Neural cell (in vitro differentiated cells): ENCODE data around the gene NPR2. TPM values are rescaled to one million over a fixed set of nuclear protein-coding genes. Genes with fewer than 3 reads are reported as not detected.

Source experiments
- H2AFZ ChIP-seq: fragments of 200-600, 300-800 bp; sonication (generic), shearing (Covaris generic); 2 replicates; pipeline ENCODE4 v1.6.0; 2014; ENCODE audit warnings: low read depth, mild to moderate bottlenecking, antibody characterized with exemption, low read length, moderate library complexity
- H3F3A ChIP-seq: fragments of 200-600 bp; shearing (Covaris generic); 2 replicates; pipeline ENCODE4 v1.6.1; 2016; ENCODE audit warnings: mild to moderate bottlenecking, moderate library complexity, mixed read lengths, antibody characterized with exemption, low read length; ENCODE audit not compliant: insufficient read depth, poor library complexity, severe bottlenecking
- H3K27ac ChIP-seq: fragments of 200-600, 300-800 bp; sonication (generic), shearing (Covaris generic); 2 replicates; pipeline ENCODE4 v1.5.1; 2014; ENCODE audit warnings: mild to moderate bottlenecking, low read length, moderate library complexity
- H3K27me3 ChIP-seq: fragments of 300-800, 200-600 bp; sonication (generic), shearing (Covaris generic); 2 replicates; pipeline ENCODE4 v1.6.0; 2014; ENCODE audit warnings: mild to moderate bottlenecking, low read depth, low read length, moderate library complexity; ENCODE audit not compliant: insufficient read depth
- H3K36me3 ChIP-seq: fragments of 300-800, 200-600 bp; sonication (generic), shearing (Covaris generic); 2 replicates; pipeline ENCODE4 v1.5.1; 2014; ENCODE audit warnings: mild to moderate bottlenecking, antibody characterized with exemption, low read length, moderate library complexity; ENCODE audit not compliant: insufficient read depth
- H3K4me2 ChIP-seq: fragments of 300-800, 200-600 bp; sonication (generic), shearing (Covaris generic); 2 replicates; pipeline ENCODE4 v1.6.0; 2014; ENCODE audit warnings: mild to moderate bottlenecking, low read length
- H3K4me3 ChIP-seq: fragments of 300-800, 200-600 bp; sonication (generic), shearing (Covaris generic); 2 replicates; pipeline ENCODE4 v1.5.1; 2014; ENCODE audit warnings: mild to moderate bottlenecking, low read length, moderate library complexity
- H3K79me2 ChIP-seq: fragments of 200-600 bp; shearing (Covaris generic); replicated peaks from 2 replicates; pipeline ENCODE4 v1.6.0; 2014; ENCODE audit warnings: mild to moderate bottlenecking, low read length, moderate library complexity; ENCODE audit not compliant: insufficient read depth
- H3K9ac ChIP-seq: fragments of 300-800, 200-600 bp; sonication (generic), shearing (Covaris generic); 2 replicates; pipeline ENCODE4 v1.6.1; 2016; ENCODE audit warnings: mild to moderate bottlenecking, low read length, mixed read lengths
- H3K9me2 ChIP-seq: fragments of 200-600 bp; shearing (Covaris generic); 2 replicates; pipeline ENCODE4 v1.6.1; 2016; ENCODE audit warnings: mild to moderate bottlenecking, low read length, mixed read lengths; ENCODE audit not compliant: insufficient read depth
- H3K9me3 ChIP-seq: fragments of 200-600, 300-800 bp; sonication (generic), shearing (Covaris generic); 2 replicates; pipeline ENCODE4 v1.6.1; 2016; ENCODE audit warnings: mild to moderate bottlenecking, mixed run types, low read length, moderate library complexity, mixed read lengths
- H4K20me1 ChIP-seq: fragments of 200-600 bp; shearing (Covaris generic); 2 replicates; pipeline ENCODE4 v1.6.1; 2016; ENCODE audit warnings: mild to moderate bottlenecking, mixed run types; ENCODE audit not compliant: insufficient read depth
- CTCF ChIP-seq: fragments of 450-650 bp; IDR thresholded peaks from 2 replicates; pipeline ENCODE4 v1.5.1; 2014; ENCODE audit warnings: antibody characterized with exemption, mild to moderate bottlenecking, moderate library complexity; ENCODE audit not compliant: poor library complexity, severe bottlenecking
- EP300 ChIP-seq: fragments of 450-650 bp; conservative IDR thresholded peaks from 2 replicates; pipeline ENCODE4 v1.6.1; 2014; ENCODE audit warnings: antibody characterized with exemption, mild to moderate bottlenecking, moderate library complexity; ENCODE audit not compliant: poor library complexity, severe bottlenecking
- EZH2 ChIP-seq: fragments of 200-600, 300-800 bp; shearing (Covaris generic), sonication (generic); IDR thresholded peaks from 2 replicates; pipeline ENCODE4 v1.6.1; 2014; ENCODE audit warnings: antibody characterized with exemption, low read length, borderline replicate concordance, mild to moderate bottlenecking; ENCODE audit not compliant: insufficient read depth, poor library complexity, severe bottlenecking
- MXI1 ChIP-seq: fragments of 450-650 bp; conservative IDR thresholded peaks from 2 replicates; pipeline ENCODE4 v1.6.1; 2014; ENCODE audit warnings: antibody characterized with exemption, mild to moderate bottlenecking; ENCODE audit not compliant: poor library complexity, severe bottlenecking
- POLR2AphosphoS5 ChIP-seq: IDR thresholded peaks from 2 replicates; pipeline ENCODE4 v1.6.1; 2012
- RAD21 ChIP-seq: fragments of 450-650 bp; conservative IDR thresholded peaks from 2 replicates; pipeline ENCODE4 v1.6.1; 2014; ENCODE audit warnings: antibody characterized with exemption, mild to moderate bottlenecking, moderate library complexity
- REST ChIP-seq: IDR thresholded peaks from 2 replicates; pipeline ENCODE4 v1.6.1; 2012; ENCODE audit warnings: borderline replicate concordance
- SMC3 ChIP-seq: fragments of 450-650 bp; conservative IDR thresholded peaks from 2 replicates; pipeline ENCODE4 v1.6.1; 2014; ENCODE audit warnings: antibody characterized with exemption, mild to moderate bottlenecking, moderate library complexity; ENCODE audit not compliant: poor library complexity
- TAF1 ChIP-seq: IDR thresholded peaks from 2 replicates; pipeline ENCODE4 v1.6.1; 2012; ENCODE audit warnings: low read depth
- polyA plus RNA-seq: library from polyadenylated mRNA; depleted of rRNA; stranded (reverse); fragments of >200 nt; gene quantifications from 2 replicates; pipeline ENCODE4 v1.2.3, GENCODE V29; 2014

The NPR2 gene
- polyA plus RNA-seq, 1 donor from 2014 or later: 9.6 TPM

- Histone ChIP-seq H3K79me2 (no peaks in the 10 kb centered on the region), H2AFZ (no peak overlapping the region), H3K9ac (peak overlapping the region; percentile 58), H3K27me3 (no peaks in the 10 kb centered on the region), H4K20me1 (no peaks in the 10 kb centered on the region), H3K36me3 (peaks cover 6% of the 10 kb centered on the region), H3F3A (no peaks in the 10 kb centered on the region), H3K4me2 (peak overlapping the region; percentile 37), H3K9me2 (no peaks in the 10 kb centered on the region), H3K9me3 (no peaks in the 10 kb centered on the region), H3K4me3 (peak overlapping the region; percentile 67), H3K27ac (no peak overlapping the region)
- no peak for TF ChIP-seq CTCF
Observed at GRCh38 chr9:35757226-35757891, 34.0 kb upstream of the NPR2 start.

GRCh38 chr9:35757892-35758275 lies 33.5 kb upstream of the NPR2 start:
- TF ChIP-seq EZH2 (no peak), MXI1 (no peak)
- Histone ChIP-seq H3F3A (no peaks in the 10 kb centered on the region), H3K9ac (no peak overlapping the region), H3K79me2 (no peaks in the 10 kb centered on the region), H4K20me1 (no peaks in the 10 kb centered on the region), H2AFZ (no peak overlapping the region), H3K9me2 (no peaks in the 10 kb centered on the region), H3K4me2 (no peak overlapping the region), H3K36me3 (peaks cover 6% of the 10 kb centered on the region), H3K4me3 (peak overlapping the region; percentile 67), H3K27me3 (no peaks in the 10 kb centered on the region), H3K9me3 (no peaks in the 10 kb centered on the region), H3K27ac (no peak overlapping the region)

GRCh38 chr9:35758475-35759050 lies 32.8 kb upstream of the NPR2 start:
- Histone ChIP-seq H4K20me1 (no peaks in the 10 kb centered on the region), H3K9me2 (no peaks in the 10 kb centered on the region), H3K27me3 (no peaks in the 10 kb centered on the region), H3F3A (no peaks in the 10 kb centered on the region), H3K4me3 (no peak overlapping the region), H3K27ac (no peak overlapping the region), H3K36me3 (peaks cover 6% of the 10 kb centered on the region), H3K9me3 (no peaks in the 10 kb centered on the region), H3K9ac (no peak overlapping the region), H3K4me2 (no peak overlapping the region), H3K79me2 (no peaks in the 10 kb centered on the region), H2AFZ (no peak overlapping the region)
- TF ChIP-seq SMC3 (no peak), RAD21 (no peak), CTCF (no peak), TAF1 (no peak), EP300 (no peak), MXI1 (no peak), POLR2AphosphoS5 (no peak), REST (no peak), EZH2 (no peak)
